Kidney (tissue), 14 donors: Measurements from ENCODE around the gene OSBPL2. TPM values are rescaled to one million over a fixed set of nuclear protein-coding genes. Genes with fewer than 3 reads are reported as not detected.
A peak's percentile ranks its signal among the peaks of the same experiment; 100 is the strongest.

Source experiments
- DNase-seq, 5 donors: peaks; one replicate each; pipeline ENCODE4 v3.0.0-alpha.2; 2013 to 2020
- FAIRE-seq: peaks from 2 replicates; lab custom pipeline; 2012; peaks lifted over from hg19 to GRCh38; lab: Jason Lieb, UNC
- H3K27ac ChIP-seq, 2 donors: one replicate each; pipeline ENCODE4 v1.7.0; 2013; ENCODE audit warnings: low read depth in 2 of 2, low read length in 2 of 2, inconsistent platforms in 1 of 2
- H3K27me3 ChIP-seq: one replicate; pipeline ENCODE4 v1.7.1; 2013; ENCODE audit warnings: low read length, inconsistent platforms; ENCODE audit not compliant: control insufficient read depth, insufficient read depth
- H3K36me3 ChIP-seq, 3 donors: one replicate each; pipeline versions ENCODE4 v1.7.0 to v1.7.1; 2013; ENCODE audit warnings: low read length in 3 of 3, control low read depth in 1 of 3, inconsistent platforms in 1 of 3; ENCODE audit not compliant: insufficient read depth in 3 of 3, control insufficient read depth in 2 of 3
- H3K4me1 ChIP-seq, 3 donors: one replicate each; pipeline versions ENCODE4 v1.7.0 to v1.7.1; 2013; ENCODE audit warnings: low read length in 3 of 3, inconsistent platforms in 1 of 3, low read depth in 1 of 3; ENCODE audit not compliant: control insufficient read depth in 2 of 3, insufficient read depth in 2 of 3
- H3K4me3 ChIP-seq, 3 donors: one replicate each; pipeline versions ENCODE4 v1.7.0 to v1.8.1; 2013; ENCODE audit warnings: low read length in 3 of 3, control low read depth in 1 of 3, inconsistent platforms in 1 of 3
- H3K9ac ChIP-seq, 3 donors: one replicate each; pipeline versions ENCODE4 v1.7.0 to v1.7.1; 2013; ENCODE audit warnings: low read length in 3 of 3, control low read depth in 1 of 3, inconsistent platforms in 1 of 3
- H3K9me3 ChIP-seq, 3 donors: one replicate each; pipeline versions ENCODE4 v1.7.0 to v1.7.1; 2013; ENCODE audit warnings: low read length in 3 of 3, control low read depth in 1 of 3, inconsistent platforms in 1 of 3; ENCODE audit not compliant: control insufficient read depth in 2 of 3, insufficient read depth in 1 of 3
- intact Hi-C: fragments of 100-400 bp; cut with DNase I; formaldehyde crosslinking; loops from one replicate; pipeline ENCODE4 v1.11.1; 2022
- polyA plus RNA-seq: library from polyadenylated mRNA; stranded (reverse); fragments of 350-450 nt; fragmentation: Illumina TruSeq; extraction: RNeasy Lipid Tissue Mini Kit (QIAGEN cat#74804); gene quantifications from one replicate; pipeline ENCODE4 v1.2.3, GENCODE V29; 2014; ENCODE audit warnings: low read depth, low replicate concordance; ENCODE audit not compliant: insufficient read depth
- total RNA-seq: library from RNA; stranded (reverse); fragmentation: NEBNext Ultra II Directional; extraction: Animal tissue kit (Norgen Biotek cat#: 25700); gene quantifications from one replicate; pipeline ENCODE4 v1.2.1, GENCODE V29; 2021
- TF ChIP-seq, protein P1 (sequence below): IDR thresholded peaks from 3 replicates; pipeline ENCODE4 v1.5.1; 2012; ENCODE audit warnings: mild to moderate bottlenecking, moderate library complexity, borderline replicate concordance; ENCODE audit not compliant: insufficient read depth; ENCODE audit errors: extremely low read depth
- donor health status: control.
- donor health status: control.
- donor health status: control.
- donor health status: control.
- donor health status: control.
- donor health status: DM: yes; HTN: yes; CAD: no.
- donor health status: Normal renal cell carcinoma (clear cell type).

Gene OSBPL2
- total and polyA plus RNA-seq, 2 donors from 2014 or later: 20.4 to 57.1 TPM

GRCh38 chr20:62206388-62206775 is 31.9 kb upstream of the OSBPL2 start:
- Histone ChIP-seq H3K9me3 (no peaks in the 10 kb centered on the region), H3K4me3 (no peak overlapping the region), H3K4me1 (no peaks in the 10 kb centered on the region), H3K9ac (no peak overlapping the region), H3K36me3 (no peaks in the 10 kb centered on the region), H3K27ac (no peak overlapping the region), H3K27me3 (no peaks in the 10 kb centered on the region)
- DNase-seq (no peak), FAIRE-seq (no peak)
- intact Hi-C loops: no loop called here
- TF ChIP-seq, protein P1, sequence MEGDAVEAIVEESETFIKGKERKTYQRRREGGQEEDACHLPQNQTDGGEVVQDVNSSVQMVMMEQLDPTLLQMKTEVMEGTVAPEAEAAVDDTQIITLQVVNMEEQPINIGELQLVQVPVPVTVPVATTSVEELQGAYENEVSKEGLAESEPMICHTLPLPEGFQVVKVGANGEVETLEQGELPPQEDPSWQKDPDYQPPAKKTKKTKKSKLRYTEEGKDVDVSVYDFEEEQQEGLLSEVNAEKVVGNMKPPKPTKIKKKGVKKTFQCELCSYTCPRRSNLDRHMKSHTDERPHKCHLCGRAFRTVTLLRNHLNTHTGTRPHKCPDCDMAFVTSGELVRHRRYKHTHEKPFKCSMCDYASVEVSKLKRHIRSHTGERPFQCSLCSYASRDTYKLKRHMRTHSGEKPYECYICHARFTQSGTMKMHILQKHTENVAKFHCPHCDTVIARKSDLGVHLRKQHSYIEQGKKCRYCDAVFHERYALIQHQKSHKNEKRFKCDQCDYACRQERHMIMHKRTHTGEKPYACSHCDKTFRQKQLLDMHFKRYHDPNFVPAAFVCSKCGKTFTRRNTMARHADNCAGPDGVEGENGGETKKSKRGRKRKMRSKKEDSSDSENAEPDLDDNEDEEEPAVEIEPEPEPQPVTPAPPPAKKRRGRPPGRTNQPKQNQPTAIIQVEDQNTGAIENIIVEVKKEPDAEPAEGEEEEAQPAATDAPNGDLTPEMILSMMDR: no peak

- Histone ChIP-seq H3K27ac (no peak overlapping the region), H3K4me1 (no peaks in the 10 kb centered on the region), H3K36me3 (no peaks in the 10 kb centered on the region), H3K27me3 (no peaks in the 10 kb centered on the region), H3K9ac (no peak overlapping the region), H3K4me3 (no peak overlapping the region), H3K9me3 (no peaks in the 10 kb centered on the region)
- DNase-seq (peak in 2 of 5 donors; percentile 22 to 59), FAIRE-seq (no peak)
- intact Hi-C loops: no loop called here
- TF ChIP-seq, protein P1: no peak
Observed at GRCh38 chr20:62208061-62208794, 30.1 kb upstream of the OSBPL2 start.

GRCh38 chr20:62208795-62209755 is 29.2 kb upstream of the OSBPL2 start:
- FAIRE-seq (no peak), DNase-seq (peak in 3 of 5 donors; percentile 23 to 71 (median 24))
- intact Hi-C loops: no loop called here
- Histone ChIP-seq H3K9ac (no peak overlapping the region), H3K36me3 (no peaks in the 10 kb centered on the region), H3K27me3 (no peaks in the 10 kb centered on the region), H3K9me3 (no peaks in the 10 kb centered on the region), H3K4me3 (no peak overlapping the region), H3K4me1 (no peaks in the 10 kb centered on the region), H3K27ac (no peak overlapping the region)
- TF ChIP-seq, protein P1: no peak
